ENCODE results near the gene FGF1.

The FGF1 gene

DNA sequence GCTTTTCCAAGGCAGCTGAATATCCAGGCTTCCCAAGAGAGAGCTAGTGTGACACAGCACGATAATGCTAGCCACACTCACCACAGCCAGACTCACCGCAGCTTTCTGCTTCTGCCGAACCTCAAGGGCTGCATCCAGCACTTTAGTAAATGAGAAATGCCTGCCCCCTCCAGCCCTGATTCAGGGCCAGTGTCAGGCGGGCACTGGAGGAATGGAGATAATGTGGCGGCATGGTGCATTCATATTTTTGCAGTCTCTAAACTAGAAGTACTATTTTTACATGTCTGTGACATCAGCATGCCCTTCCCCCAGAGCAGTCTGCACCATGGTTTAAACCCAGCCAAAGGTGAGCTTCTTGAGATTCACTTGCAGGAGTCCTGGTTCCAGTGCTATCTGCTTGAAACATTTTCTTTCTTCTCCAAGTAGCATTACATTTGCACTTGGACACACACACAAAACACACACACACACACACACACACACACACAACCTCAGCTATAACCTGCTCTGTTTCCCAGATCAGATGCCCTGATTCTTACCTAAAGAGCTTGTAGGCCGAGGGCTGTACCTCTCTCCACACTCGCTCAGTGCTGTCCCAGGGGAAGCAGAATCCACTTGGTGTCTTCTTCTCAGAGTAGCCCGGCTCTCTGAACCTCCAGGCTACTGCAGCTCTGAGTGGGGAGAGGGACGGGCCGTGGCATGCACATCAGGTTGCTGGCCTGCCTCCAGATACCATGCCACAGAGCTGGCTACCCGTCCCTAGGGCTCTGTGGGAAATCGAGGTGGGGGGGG, at the start of gene FGF1:
TSS of gene FGF1 (minus strand) at position 673 of the 792 bp plus-strand sequence. CDS start 71,963 bp downstream, outside the sequence.
- no peak for DNase-seq
- Histone ChIP-seq H3K27me3 (ENCODE audit: insufficient read depth, low read depth, severe bottlenecking) (no peaks in the 10 kb centered on the region), H3K9me3 (ENCODE audit: severe bottlenecking) (no peaks in the 10 kb centered on the region), H3K27ac (no peak within 1 kb of the TSS), H3K4me3 (ENCODE audit: low read depth, low read length) (no peak within 1 kb of the TSS), H3K36me3 (no peaks in the 10 kb centered on the region)
- TF ChIP-seq, protein P1, sequence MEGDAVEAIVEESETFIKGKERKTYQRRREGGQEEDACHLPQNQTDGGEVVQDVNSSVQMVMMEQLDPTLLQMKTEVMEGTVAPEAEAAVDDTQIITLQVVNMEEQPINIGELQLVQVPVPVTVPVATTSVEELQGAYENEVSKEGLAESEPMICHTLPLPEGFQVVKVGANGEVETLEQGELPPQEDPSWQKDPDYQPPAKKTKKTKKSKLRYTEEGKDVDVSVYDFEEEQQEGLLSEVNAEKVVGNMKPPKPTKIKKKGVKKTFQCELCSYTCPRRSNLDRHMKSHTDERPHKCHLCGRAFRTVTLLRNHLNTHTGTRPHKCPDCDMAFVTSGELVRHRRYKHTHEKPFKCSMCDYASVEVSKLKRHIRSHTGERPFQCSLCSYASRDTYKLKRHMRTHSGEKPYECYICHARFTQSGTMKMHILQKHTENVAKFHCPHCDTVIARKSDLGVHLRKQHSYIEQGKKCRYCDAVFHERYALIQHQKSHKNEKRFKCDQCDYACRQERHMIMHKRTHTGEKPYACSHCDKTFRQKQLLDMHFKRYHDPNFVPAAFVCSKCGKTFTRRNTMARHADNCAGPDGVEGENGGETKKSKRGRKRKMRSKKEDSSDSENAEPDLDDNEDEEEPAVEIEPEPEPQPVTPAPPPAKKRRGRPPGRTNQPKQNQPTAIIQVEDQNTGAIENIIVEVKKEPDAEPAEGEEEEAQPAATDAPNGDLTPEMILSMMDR (IDR thresholded peaks at IDR 0.05; ENCODE audit: low read depth, low read length), result no peak

DNA sequence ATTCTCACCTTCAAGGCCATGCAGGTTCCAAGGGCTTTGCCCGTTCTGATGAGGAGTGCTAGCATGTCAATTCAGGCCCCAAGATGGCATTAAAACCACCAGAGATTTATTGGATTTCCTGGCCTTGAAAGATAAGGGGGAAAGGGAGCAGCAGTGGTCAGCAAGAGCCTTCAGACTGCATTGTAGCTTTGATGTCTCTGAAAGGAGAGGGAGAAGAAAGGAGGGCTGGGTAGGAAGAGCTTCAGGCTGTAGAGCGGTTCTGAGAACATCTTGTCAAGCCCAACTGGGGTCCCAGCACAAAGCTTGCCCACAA, 41.8 kb upstream of the FGF1 start:
- Histone ChIP-seq H3K9me3 (ENCODE audit: severe bottlenecking) (no peaks in the 10 kb centered on the region), H3K36me3 (no peaks in the 10 kb centered on the region), H3K27me3 (ENCODE audit: insufficient read depth, low read depth, severe bottlenecking) (no peaks in the 10 kb centered on the region), H3K4me3 (ENCODE audit: low read depth, low read length) (no peak overlapping the region), H3K27ac (no peak overlapping the region)
- DNase-seq, result no peak
- TF ChIP-seq, protein P1 (IDR thresholded peaks at IDR 0.05; ENCODE audit: low read depth, low read length), result no peak

DNA sequence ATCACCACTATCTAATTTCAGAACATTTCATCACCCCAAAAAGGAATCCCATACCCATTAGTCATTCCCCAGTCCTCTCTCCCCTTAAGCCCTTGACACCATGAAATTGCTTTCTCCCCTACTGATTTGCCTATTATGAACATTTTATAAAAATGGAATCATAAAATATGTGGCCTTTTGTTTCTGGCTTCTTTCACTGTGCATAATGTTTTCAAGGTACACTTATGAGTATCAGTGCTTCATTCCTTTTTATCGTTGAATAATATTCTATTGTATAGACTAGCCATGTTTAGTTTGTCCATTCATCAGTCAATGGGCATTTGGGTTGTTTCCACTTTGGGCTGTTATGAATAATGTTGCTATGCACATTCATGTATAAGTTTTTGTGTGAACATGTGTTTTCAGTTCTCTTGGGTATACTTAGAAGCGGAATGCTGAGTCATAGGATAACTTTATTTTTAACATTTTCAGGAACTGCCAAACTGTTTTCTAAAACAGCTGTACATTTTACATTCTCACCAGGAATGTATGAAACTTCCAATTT, 40.4 kb upstream of the FGF1 start:
- Histone ChIP-seq H3K9me3 (ENCODE audit: severe bottlenecking) (no peaks in the 10 kb centered on the region), H3K27me3 (ENCODE audit: insufficient read depth, low read depth, severe bottlenecking) (no peaks in the 10 kb centered on the region), H3K4me3 (ENCODE audit: low read depth, low read length) (no peak overlapping the region), H3K36me3 (no peaks in the 10 kb centered on the region), H3K27ac (no peak overlapping the region)
- DNase-seq, result no peak
- TF ChIP-seq, protein P1 (IDR thresholded peaks at IDR 0.05; ENCODE audit: low read depth, low read length), result no peak

DNA sequence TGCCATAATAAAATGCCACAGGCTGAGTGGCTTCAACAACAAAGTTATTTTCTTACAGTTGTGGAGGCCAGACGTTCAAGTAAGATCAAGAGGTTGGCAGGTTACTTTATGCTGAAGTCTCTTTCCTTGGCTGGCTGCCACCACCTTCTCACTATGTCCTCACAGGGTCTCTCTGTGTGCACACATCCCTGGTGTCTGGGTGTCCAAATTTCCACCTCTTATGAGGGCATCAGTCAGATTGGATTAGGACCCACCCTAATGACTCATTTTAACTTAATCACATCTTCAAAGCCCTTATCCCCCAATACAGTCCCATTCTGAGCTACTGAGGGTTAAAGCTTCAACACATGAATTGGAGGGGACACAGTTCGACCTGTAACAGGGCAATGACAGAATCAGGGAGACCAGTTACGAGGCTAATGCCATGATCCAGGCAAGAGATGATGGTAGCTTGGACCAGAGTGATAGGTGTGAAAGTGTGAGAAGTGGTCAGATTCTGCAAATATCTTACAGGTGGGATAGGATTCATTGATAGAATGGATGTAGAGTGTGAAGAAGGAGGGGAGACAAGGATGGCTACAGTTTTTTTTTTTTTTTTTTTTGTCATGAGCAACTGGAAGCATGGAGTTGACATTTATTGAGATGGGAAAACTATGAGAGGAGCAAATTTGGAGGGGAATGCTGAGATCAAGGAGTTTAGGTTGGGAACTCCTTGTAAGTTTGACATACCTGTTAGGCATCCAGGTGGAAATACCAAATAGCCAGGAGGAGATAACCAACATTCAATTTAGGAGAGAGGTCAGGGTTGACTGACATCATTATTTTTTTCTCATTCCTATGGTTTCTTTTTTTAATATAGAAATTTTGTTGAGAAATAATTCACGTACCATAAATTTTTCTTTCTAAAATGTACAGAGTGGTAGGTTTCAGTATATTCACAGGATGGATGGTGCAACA, 39.6 kb upstream of the FGF1 start:
- no peak overlapping the region for H3K27ac ChIP-seq
- H3K36me3 ChIP-seq, result no peaks in the 10 kb centered on the region
- H3K9me3 ChIP-seq (ENCODE audit: severe bottlenecking), result no peaks in the 10 kb centered on the region
- TF ChIP-seq, protein P1 (IDR thresholded peaks at IDR 0.05; ENCODE audit: low read depth, low read length), result no peak
- no peak for DNase-seq
- no peaks in the 10 kb centered on the region for H3K27me3 ChIP-seq (ENCODE audit: insufficient read depth, low read depth, severe bottlenecking)
- H3K4me3 ChIP-seq (ENCODE audit: low read depth, low read length), result no peak overlapping the region

DNA sequence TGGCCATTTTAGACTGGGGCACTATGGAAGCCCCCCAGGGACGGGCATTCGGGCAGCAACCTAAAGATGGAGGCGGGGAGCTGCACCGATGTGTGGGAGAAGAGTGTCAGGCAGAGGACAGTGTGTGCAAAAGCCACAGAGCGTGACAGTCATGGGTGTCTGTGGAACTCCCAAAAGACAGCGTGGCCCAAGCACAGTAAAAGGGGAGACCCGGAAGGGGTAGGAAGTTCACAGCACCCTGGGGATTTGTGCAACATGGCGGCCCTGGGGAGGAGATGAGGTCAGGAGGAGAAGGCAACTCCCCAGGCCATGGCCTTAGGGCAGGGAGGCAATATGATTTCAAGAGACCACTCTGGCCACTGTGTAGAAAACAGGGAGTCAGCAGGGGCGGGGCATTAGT, 38.9 kb upstream of the FGF1 start:
- H3K36me3 ChIP-seq, result no peaks in the 10 kb centered on the region
- H3K9me3 ChIP-seq (ENCODE audit: severe bottlenecking), result no peaks in the 10 kb centered on the region
- no peak overlapping the region for H3K27ac ChIP-seq
- no peaks in the 10 kb centered on the region for H3K27me3 ChIP-seq (ENCODE audit: insufficient read depth, low read depth, severe bottlenecking)
- TF ChIP-seq, protein P1 (IDR thresholded peaks at IDR 0.05; ENCODE audit: low read depth, low read length), result no peak
- no peak overlapping the region for H3K4me3 ChIP-seq (ENCODE audit: low read depth, low read length)
- no peak for DNase-seq
